HepG2 (cell line): ENCODE measurements around the gene HLCS. TPM values are rescaled to one million over a fixed set of nuclear protein-coding genes. Genes with fewer than 3 reads are reported as not detected.

Experiments used
- ATAC-seq: fragments of 200-7000 bp; cut with Tn5 transposase; 3 replicates; pipeline ENCODE4 v1.9.1; 2020; ENCODE audit warnings: mild to moderate bottlenecking, moderate library complexity
- BruUV-seq: library from RNA; stranded (reverse); fragments of 400-500 nt; replicated peaks from 2 replicates; lab custom pipeline; 2021; lab: Mats Ljungman, UMichigan
- CTCF ChIA-PET: fragments of 300-600 bp; formaldehyde crosslinking; extraction: SDS; loops from one replicate; lab custom pipeline; 2021; ENCODE audit warnings: low total read pairs, inconsistent platforms, low intra/inter-chr PET ratio; lab: Yijun Ruan, JAX
- POLR2A ChIA-PET: fragments of 350-600 bp; sonication (Branson Sonifier 250); formaldehyde crosslinking; loops from one replicate; lab custom pipeline; 2020; ENCODE audit warnings: antibody characterized with exemption, inconsistent platforms; lab: Yijun Ruan, JAX
- DNase-seq: peaks from one replicate; pipeline ENCODE4 v3.0.0-alpha.2; 2015; ENCODE audit warnings: low spot score
- FAIRE-seq: peaks from 3 replicates; lab custom pipeline; 2011; peaks lifted over from hg19 to GRCh38; lab: Jason Lieb, UNC
- H2AFZ ChIP-seq: one replicate; pipeline ENCODE4 v1.6.1; 2011; ENCODE audit warnings: low read length, inconsistent platforms
- H3K27ac ChIP-seq: fragments of 300-600 bp; 3 replicates; pipeline ENCODE4 v1.8.0; 2011; ENCODE audit warnings: mixed run types, mild to moderate bottlenecking, mixed read lengths, low read length, inconsistent platforms; ENCODE audit not compliant: insufficient read depth; ENCODE audit errors: extremely low read length
- H3K27me3 ChIP-seq, 2 experiments: fragments of 200-600 bp in 1 of 2; 2 replicates in 1 of 2; 3 replicates in 1 of 2; pipeline versions ENCODE4 v1.6.0 to v1.8.0; 2011; ENCODE audit warnings: low read length in 2 of 2, mild to moderate bottlenecking in 2 of 2, moderate library complexity in 2 of 2, inconsistent platforms in 1 of 2; ENCODE audit not compliant: insufficient read depth in 2 of 2, control insufficient read depth in 1 of 2
- H3K36me3 ChIP-seq, 2 experiments: fragments of 200-600 bp in 1 of 2; replicated peaks in 1 of 2; 2 replicates in 1 of 2; 3 replicates in 1 of 2; pipeline versions ENCODE4 v1.5.1 to v1.8.0; 2011; ENCODE audit warnings: low read length in 2 of 2, inconsistent platforms in 1 of 2; ENCODE audit not compliant: insufficient read depth in 2 of 2, control insufficient read depth in 1 of 2
- H3K4me1 ChIP-seq: 2 replicates; pipeline ENCODE4 v1.5.1; 2012; ENCODE audit warnings: low read length, inconsistent platforms; ENCODE audit not compliant: insufficient read depth
- H3K4me2 ChIP-seq: 2 replicates; pipeline ENCODE4 v1.6.0; 2011; ENCODE audit warnings: low read depth, low read length, inconsistent platforms
- H3K4me3 ChIP-seq, 3 experiments: fragments of 200-600 bp in 1 of 3; sonication (generic), shearing (Covaris generic) in 1 of 3; replicated peaks in 1 of 3; 2 replicates each; pipeline ENCODE4 v1.5.1; 2011 to 2016; ENCODE audit warnings: low read length in 3 of 3, inconsistent platforms in 2 of 3, low read depth in 2 of 3, mild to moderate bottlenecking in 2 of 3, control low read depth in 1 of 3, mixed read lengths in 1 of 3; ENCODE audit not compliant: insufficient read depth in 1 of 3
- H3K79me2 ChIP-seq: one replicate; pipeline ENCODE4 v1.6.1; 2011; ENCODE audit warnings: low read length, inconsistent platforms; ENCODE audit not compliant: insufficient read depth
- H3K9ac ChIP-seq: 2 replicates; pipeline ENCODE4 v1.6.0; 2011; ENCODE audit warnings: mild to moderate bottlenecking, low read depth, low read length, inconsistent platforms; ENCODE audit not compliant: insufficient read depth
- H3K9me3 ChIP-seq: 2 replicates; pipeline ENCODE4 v1.5.1; 2012; ENCODE audit warnings: mild to moderate bottlenecking, low read length
- H4K20me1 ChIP-seq: 2 replicates; pipeline ENCODE4 v1.6.0; 2011; ENCODE audit warnings: inconsistent platforms, mild to moderate bottlenecking, low read length, moderate library complexity; ENCODE audit not compliant: insufficient read depth
- MYC ChIP-seq: sonication (generic); formaldehyde crosslinking; IDR thresholded peaks from 2 replicates; pipeline ENCODE4 v1.9.0; 2021; ENCODE audit warnings: missing genetic modification reagents, borderline replicate concordance
- ONECUT2 ChIP-seq: sonication (generic); formaldehyde crosslinking; IDR thresholded peaks from 2 replicates; pipeline ENCODE4 v1.4.0; 2020; ENCODE audit warnings: missing genetic modification reagents
- STAT5B ChIP-seq: sonication (generic); formaldehyde crosslinking; IDR thresholded peaks from 2 replicates; pipeline ENCODE4 v1.4.0; 2020; ENCODE audit warnings: missing genetic modification reagents
- ZBTB4 ChIP-seq: sonication (generic); formaldehyde crosslinking; IDR thresholded peaks from 2 replicates; pipeline ENCODE4 v1.4.0; 2020; ENCODE audit warnings: missing genetic modification reagents, mild to moderate bottlenecking, borderline replicate concordance
- ZC3H4 ChIP-seq: sonication (generic); formaldehyde crosslinking; IDR thresholded peaks from 2 replicates; pipeline ENCODE4 v1.4.0; 2020; ENCODE audit warnings: missing genetic modification reagents, borderline replicate concordance
- ZNF207 ChIP-seq: fragments of 450-650 bp; IDR thresholded peaks from 2 replicates; pipeline ENCODE4 v1.6.1; 2016; ENCODE audit warnings: antibody characterized with exemption, borderline replicate concordance
- ZNF567 ChIP-seq: sonication (generic); formaldehyde crosslinking; IDR thresholded peaks from 2 replicates; pipeline ENCODE4 v1.8.1; 2023; ENCODE audit warnings: mild to moderate bottlenecking, missing genetic modification reagents, borderline replicate concordance
- ZNF629 ChIP-seq: sonication (generic); formaldehyde crosslinking; conservative IDR thresholded peaks from 2 replicates; pipeline ENCODE4 v1.5.0; 2020; ENCODE audit warnings: missing genetic modification reagents
- ZSCAN9 ChIP-seq: IDR thresholded peaks from 2 replicates; pipeline ENCODE4 v1.6.1; 2016; ENCODE audit warnings: borderline replicate concordance
- WGBS: methylation state at CpG from one replicate; pipeline ENCODE4 v1.1.6; 2017; ENCODE audit warnings: low lambda C conversion rate; 5-methylcytosine and 5-hydroxymethylcytosine counted together
- in situ Hi-C: cut with HindIII; loops from 2 replicates; pipeline ENCODE4 v1.10.0; 2017; ENCODE audit warnings: low pct_unique_long_range_greater_than_20kb; ENCODE audit not compliant: extremely low pct_ligation_motif_present
- intact Hi-C: fragments of 100-400 bp; cut with micrococcal nuclease; formaldehyde crosslinking; loops from one replicate; pipeline ENCODE4 v1.10.0; 2022; ENCODE audit not compliant: unreplicated experiment
- polyA plus RNA-seq, 8 experiments: library from polyadenylated mRNA; depleted of rRNA in 3 of 8; stranded (reverse) in 7 of 8; unstranded in 1 of 8; fragments of >200 nt; fragmentation: Illumina TruSeq in 4 of 8; extraction: Trizol in 4 of 8; gene quantifications; 2 replicates each; pipeline versions ENCODE4 v1.2.1 to v1.2.3, GENCODE V29; 2011 to 2016; ENCODE audit warnings: low read depth in 4 of 8, missing spikeins in 1 of 8, mixed read lengths in 1 of 8; ENCODE audit not compliant: insufficient read depth in 1 of 8
- total RNA-seq, 5 experiments: library from RNA; depleted of rRNA; stranded (reverse); fragments of >200 nt; fragmentation: Illumina TruSeq; extraction: Trizol; gene quantifications; 2 replicates each; pipeline ENCODE4 v1.2.3, GENCODE V29; 2016; ENCODE audit warnings: low read depth in 1 of 5

The HLCS gene
- total and polyA plus RNA-seq, 2 of the 13 experiments (the other 11 are each of a cell fraction or from before 2014, with no cell fraction given): 7.9 to 12.3 TPM

DNA sequence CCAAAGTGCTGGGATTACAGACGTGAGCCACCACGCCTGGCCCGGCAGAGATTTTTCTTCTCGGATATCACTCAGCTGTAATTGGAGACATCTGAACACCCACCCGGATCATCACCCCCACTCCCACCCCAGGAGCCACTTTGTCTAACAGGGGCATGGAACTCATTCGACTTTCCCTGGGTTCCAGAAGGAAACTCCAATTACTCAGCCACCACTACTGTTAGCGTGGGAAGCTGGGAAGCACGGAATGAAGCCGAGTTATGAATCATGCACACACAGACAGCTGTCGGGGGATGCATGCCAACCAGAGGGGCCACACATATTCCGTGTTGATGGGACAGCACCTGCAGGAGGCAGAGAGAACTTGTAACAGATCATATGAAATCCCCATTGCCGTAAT is 85.2 kb downstream of the HLCS start:
- ATAC-seq (no peak), DNase-seq (no peak), FAIRE-seq (no peak)
- H3K27ac ChIP-seq: no peak overlapping the region
- no TSS peak for BruUV-seq
- no peak overlapping the region for H3K9ac ChIP-seq
- ChIA-PET CTCF (no interaction called here), POLR2A (no interaction called here)
- H3K4me1 ChIP-seq: peaks cover 14% of the 10 kb centered on the region
- 96% methylated on average over 9 of the region's 12 CpGs for WGBS
- no peaks in the 10 kb centered on the region for H4K20me1 ChIP-seq
- H3K4me3 ChIP-seq: no peak overlapping the region
- no peaks in the 10 kb centered on the region for H3K79me2 ChIP-seq
- H3K27me3 ChIP-seq: no peaks in the 10 kb centered on the region
- TF ChIP-seq ZNF207 (no peak), ZSCAN9 (CRISPR knock-in tag) (no peak), ZNF567 (CRISPR knock-in tag) (no peak), ZBTB4 (no peak), STAT5B (CRISPR knock-in tag) (no peak), ZNF629 (CRISPR knock-in tag) (no peak), ZC3H4 (no peak), MYC (CRISPR knock-in tag) (no peak), ONECUT2 (CRISPR knock-in tag) (no peak)
- no peak overlapping the region for H2AFZ ChIP-seq
- no peaks in the 10 kb centered on the region; a peak in 1 of 5 replicates for H3K36me3 ChIP-seq
- peaks cover 17% of the 10 kb centered on the region for H3K9me3 ChIP-seq
- in situ Hi-C loops: no loop called here
- intact Hi-C loops: no loop called here
- no peak overlapping the region for H3K4me2 ChIP-seq
